ENCODE results near the gene IFT57. TPM values are rescaled to one million over a fixed set of nuclear protein-coding genes. Genes with fewer than 3 reads are reported as not detected.

IFT57 gene
- total and polyA plus RNA-seq, 2 of the 8 experiments (the other 6 are each of a cell fraction or from before 2014, with no cell fraction given), result 15.1 to 27.8 TPM

DNA sequence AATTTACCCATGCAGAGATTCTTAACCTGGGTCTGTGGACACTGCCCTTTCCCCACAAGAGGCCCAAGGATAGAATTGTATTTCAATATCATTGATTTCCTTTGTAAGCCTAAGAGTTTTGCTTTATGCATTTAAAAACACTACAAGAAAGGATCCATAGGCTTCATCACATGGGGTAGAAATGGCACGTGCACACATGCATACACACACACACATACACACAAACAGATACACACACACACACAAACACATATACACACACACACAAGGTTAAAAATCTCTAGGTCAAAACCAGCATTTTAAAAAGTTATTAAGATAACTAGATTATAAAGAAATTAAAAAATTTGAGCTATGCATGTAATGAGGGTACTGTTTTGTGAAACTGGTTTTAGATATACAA lies 95.9 kb downstream of the IFT57 start (continued):
- TF ChIP-seq CEBPB (IDR thresholded peaks at IDR 0.05; ENCODE audit: low read depth, low read length), result no peak
